AG09309 (cell line): ENCODE data around the gene C12orf50.

ENCODE experiments used
- DNase-seq: peaks from one replicate; pipeline ENCODE4 v3.0.0-alpha.2; 2010; ENCODE audit warnings: low read depth
- H3K4me3 ChIP-seq: 2 replicates; pipeline ENCODE4 v1.5.1; 2011; ENCODE audit warnings: mild to moderate bottlenecking, low read depth, low read length, moderate library complexity; ENCODE audit not compliant: control insufficient read depth
- TF ChIP-seq, protein P1 (sequence below): IDR thresholded peaks from 2 replicates; pipeline ENCODE4 v1.5.1; 2011; ENCODE audit warnings: mild to moderate bottlenecking, low read depth, low read length, inconsistent platforms; ENCODE audit not compliant: insufficient read depth, control insufficient read depth; ENCODE audit errors: missing control alignments

The C12orf50 gene

DNA sequence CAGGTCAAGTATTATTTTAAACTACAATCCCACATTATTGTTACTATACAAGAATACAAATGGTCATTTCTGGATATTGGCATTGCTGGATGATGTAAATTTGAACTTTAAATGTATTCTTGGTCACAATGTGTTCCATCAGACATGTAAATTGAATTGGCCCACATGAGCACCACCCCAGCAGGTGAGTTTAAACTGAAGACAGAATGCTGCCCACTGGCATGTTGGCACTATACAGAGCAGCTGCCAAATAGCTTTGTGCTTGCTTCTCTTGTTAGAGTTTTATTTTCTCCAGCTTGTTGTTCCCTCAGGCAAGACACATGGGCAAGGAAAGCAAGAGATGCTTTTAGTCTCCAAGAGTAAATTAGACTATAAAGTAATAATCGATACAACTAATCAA, 98.6 kb downstream of the C12orf50 start:
- no peak for DNase-seq
- TF ChIP-seq, protein P1, sequence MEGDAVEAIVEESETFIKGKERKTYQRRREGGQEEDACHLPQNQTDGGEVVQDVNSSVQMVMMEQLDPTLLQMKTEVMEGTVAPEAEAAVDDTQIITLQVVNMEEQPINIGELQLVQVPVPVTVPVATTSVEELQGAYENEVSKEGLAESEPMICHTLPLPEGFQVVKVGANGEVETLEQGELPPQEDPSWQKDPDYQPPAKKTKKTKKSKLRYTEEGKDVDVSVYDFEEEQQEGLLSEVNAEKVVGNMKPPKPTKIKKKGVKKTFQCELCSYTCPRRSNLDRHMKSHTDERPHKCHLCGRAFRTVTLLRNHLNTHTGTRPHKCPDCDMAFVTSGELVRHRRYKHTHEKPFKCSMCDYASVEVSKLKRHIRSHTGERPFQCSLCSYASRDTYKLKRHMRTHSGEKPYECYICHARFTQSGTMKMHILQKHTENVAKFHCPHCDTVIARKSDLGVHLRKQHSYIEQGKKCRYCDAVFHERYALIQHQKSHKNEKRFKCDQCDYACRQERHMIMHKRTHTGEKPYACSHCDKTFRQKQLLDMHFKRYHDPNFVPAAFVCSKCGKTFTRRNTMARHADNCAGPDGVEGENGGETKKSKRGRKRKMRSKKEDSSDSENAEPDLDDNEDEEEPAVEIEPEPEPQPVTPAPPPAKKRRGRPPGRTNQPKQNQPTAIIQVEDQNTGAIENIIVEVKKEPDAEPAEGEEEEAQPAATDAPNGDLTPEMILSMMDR = no peak
- H3K4me3 ChIP-seq = no peak overlapping the region
